HG03520 (cell line): ENCODE data around the gene SLC29A1.

Source experiments
- ATAC-seq: cut with Tn5 transposase; IDR thresholded peaks from one replicate; pipeline ENCODE4 v1.9.1; 2021; ENCODE audit warnings: mild to moderate bottlenecking, moderate library complexity; ENCODE audit not compliant: unreplicated experiment

The SLC29A1 gene

GRCh38 chr6:44277763-44278162, 54.4 kb downstream of the SLC29A1 start:
- no peak for ATAC-seq

DNA sequence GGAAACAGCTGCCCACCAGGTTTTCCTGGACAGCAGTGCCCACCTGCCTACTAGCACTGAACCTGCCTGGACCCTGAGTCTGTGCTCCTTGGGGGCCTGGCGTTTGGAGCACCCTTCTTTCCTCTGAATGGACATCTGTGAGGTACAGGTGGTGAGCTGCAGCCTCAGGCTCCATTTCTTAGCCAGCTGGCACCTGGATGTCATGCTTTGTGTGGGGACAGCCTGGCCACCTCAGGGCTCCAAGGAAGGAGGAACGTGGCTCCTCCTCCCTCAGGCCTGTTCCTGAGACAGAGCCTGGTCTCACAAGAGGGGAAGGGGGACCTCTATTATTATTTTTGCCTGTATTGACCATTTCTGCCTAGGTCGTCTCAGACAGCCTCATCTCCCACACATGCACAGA, 54.9 kb downstream of the SLC29A1 start:
- ATAC-seq = no peak

- ATAC-seq = no peak
Observed at GRCh38 chr6:44278774-44279697, 55.6 kb downstream of the SLC29A1 start.
